RPMI8226 (cell line): ENCODE measurements around the gene TLR6.
"Not testable (repeated sequence)": the region's sequence is repeated elsewhere in the genome, so short reads cannot be mapped to it uniquely, and the experiment has no call there.

Source experiments
- DNase-seq: peaks from one replicate; pipeline ENCODE4 v3.0.0-alpha.2; 2015

TLR6 gene

GRCh38 chr4:38785041-38785790 is 71.4 kb downstream of the TLR6 start:
- DNase-seq, result no peak

DNA sequence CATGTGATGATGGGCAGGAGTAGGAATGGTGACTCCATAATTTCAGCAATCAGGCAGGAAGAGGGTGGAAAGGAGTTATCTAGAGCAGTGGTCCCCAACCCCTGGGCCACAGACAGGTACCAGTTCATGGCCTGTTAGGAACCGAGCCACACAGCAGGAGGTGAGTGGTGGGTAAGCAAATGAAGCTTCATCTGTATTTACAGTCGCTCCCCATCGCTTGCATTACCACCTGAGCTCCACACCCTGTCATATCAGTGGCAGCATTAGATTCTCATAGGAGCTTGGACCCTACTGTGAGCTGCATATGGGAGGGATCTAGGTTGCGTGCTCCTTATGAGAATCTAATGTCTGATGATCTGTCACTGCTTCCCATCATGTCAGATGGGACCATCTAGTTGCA is 72.5 kb downstream of the TLR6 start:
- no peak for DNase-seq

DNA sequence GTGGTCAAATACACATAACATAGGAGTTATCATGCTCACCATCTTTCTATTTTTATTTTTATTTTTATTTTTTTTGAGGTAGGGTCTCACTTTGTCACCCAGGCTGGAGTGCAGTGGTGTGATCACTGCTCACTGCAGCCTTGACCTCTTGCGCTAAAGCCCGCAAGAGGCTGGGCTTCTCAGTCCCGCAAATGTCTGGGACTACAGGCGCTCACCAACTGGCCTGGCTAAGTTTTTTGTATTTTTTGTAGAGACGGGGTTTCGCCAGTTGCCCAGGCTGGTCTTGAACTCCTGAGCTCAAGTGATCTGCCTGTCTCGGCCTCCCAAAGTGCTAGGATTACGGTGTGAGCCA is 73.5 kb downstream of the TLR6 start:
- DNase-seq, result no peak

- DNase-seq, result peak; percentile 61
Observed at GRCh38 chr4:38782452-38783108, 74.0 kb downstream of the TLR6 start, which contains the start of gene TLR10. TLR10 (minus strand) TSS chr4:38782990; CDS start chr4:38775590, 7,400 bp downstream.

GRCh38 chr4:38781854-38782261 is 74.8 kb downstream of the TLR6 start:
- no peak for DNase-seq

GRCh38 chr4:38780833-38781484 is 75.7 kb downstream of the TLR6 start:
- DNase-seq, result no peak

DNA sequence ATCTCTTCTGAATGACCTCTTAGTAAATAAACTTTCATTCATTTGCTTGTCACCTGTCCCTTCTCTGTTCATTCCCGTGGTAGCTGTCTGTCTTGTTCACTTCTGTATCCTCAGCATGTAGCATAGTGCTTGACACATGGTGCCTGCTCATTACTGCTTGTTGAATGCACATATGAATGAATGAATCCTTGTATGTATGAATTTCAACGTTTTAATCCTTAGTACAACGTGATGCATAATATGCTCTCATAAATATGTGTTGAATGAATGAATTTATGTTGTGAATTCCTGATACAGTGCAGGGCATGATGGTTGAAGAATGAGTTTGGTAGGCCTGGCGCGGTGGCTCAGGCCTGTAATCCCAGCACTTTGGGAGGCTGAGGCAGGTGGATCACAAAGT is 76.8 kb downstream of the TLR6 start:
- DNase-seq, result no peak

DNA sequence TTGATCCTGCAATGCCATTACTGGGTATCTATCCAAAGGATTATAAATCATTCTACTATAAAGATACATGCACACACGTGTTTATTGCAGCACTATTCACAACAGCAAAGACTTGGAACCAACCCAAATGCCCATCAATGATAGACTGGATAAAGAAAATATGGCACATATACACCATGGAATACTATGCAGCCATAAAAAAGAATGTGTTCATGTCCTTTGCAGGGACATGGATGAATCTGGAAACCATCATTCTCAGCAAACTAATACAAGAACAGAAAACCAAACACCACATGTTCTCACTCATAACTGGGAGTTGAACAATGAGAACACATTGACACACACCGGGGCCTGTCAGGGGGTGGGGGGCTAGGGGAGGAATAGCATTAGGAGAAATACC is 78.7 kb downstream of the TLR6 start:
- not testable (repeated sequence) for DNase-seq

GRCh38 chr4:38775326-38775725 is 81.3 kb downstream of the TLR6 start:
- no peak for DNase-seq

DNA sequence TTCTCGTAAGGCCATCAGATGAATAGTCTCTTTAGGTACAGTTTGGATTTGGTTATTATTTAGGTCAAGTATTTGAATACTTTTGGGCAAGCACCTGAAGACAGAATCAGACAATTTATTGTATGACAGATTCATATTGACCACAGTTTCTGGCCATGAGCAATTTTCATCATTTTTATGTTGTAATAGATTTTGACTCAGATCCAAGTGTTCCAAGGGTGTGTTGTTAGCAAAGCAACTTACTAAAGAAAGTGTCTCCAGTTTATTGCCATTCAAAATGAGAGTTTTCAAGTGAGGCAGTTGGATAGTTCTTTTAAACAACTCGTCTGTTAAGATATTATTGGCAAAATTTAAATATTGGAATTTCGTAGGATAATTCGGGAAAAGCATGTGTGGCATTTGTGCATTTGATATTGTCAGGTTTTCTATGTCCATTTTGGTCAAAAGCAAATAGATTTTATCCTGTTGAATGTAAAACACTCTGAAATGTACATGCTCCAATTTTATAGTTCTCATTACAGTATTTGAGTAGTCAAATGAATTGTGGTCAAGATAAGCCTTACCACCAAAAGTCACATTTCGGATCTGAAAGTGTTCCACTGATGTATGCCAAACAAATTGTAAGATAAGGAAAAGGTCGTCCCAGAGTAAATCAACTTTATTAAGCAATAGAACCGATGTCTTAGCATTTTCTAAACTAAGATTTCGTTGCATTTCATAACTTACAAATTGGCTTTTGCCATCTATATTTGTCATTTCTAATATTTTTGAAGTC is 82.2 kb downstream of the TLR6 start:
- DNase-seq, result no peak
